K562 (cell line): ENCODE measurements around the gene SDR39U1. TPM values are rescaled to one million over a fixed set of nuclear protein-coding genes. Genes with fewer than 3 reads are reported as not detected.

Experiments used
- CC2D1A ChIP-seq: fragments of 450-650 bp; IDR thresholded peaks from 2 replicates; pipeline ENCODE4 v1.6.1; 2017; ENCODE audit warnings: mild to moderate bottlenecking
- CTBP1 ChIP-seq: fragments of 450-650 bp; IDR thresholded peaks from 2 replicates; pipeline ENCODE4 v1.6.1; 2016; ENCODE audit warnings: borderline replicate concordance
- GATA2 ChIP-seq: sonication (generic); formaldehyde crosslinking; IDR thresholded peaks from 2 replicates; pipeline ENCODE4 v1.4.0; 2020; ENCODE audit warnings: mild to moderate bottlenecking, missing genetic modification reagents
- MAZ ChIP-seq, 2 experiments: fragments of 450-650 bp in 1 of 2; sonication (generic) in 1 of 2; formaldehyde crosslinking; IDR thresholded peaks in 1 of 2; conservative IDR thresholded peaks in 1 of 2; 2 replicates each; pipeline versions ENCODE4 v1.4.0 to v1.5.0; 2020; ENCODE audit warnings: mild to moderate bottlenecking in 1 of 2, missing genetic modification reagents in 1 of 2
- MYNN ChIP-seq, 2 experiments: sonication (generic); formaldehyde crosslinking in 1 of 2; IDR thresholded peaks; 2 replicates each; pipeline versions ENCODE4 v1.5.0 to v1.6.1; 2016 to 2020; ENCODE audit warnings: antibody characterized with exemption in 1 of 2, missing genetic modification reagents in 1 of 2
- RAD21 ChIP-seq, 2 experiments: fragments of 250-450 bp in 1 of 2; fragments of 450-650 bp in 1 of 2; sonication (Bioruptor Pico) in 1 of 2; formaldehyde crosslinking in 1 of 2; IDR thresholded peaks in 1 of 2; conservative IDR thresholded peaks in 1 of 2; 2 replicates each; pipeline versions ENCODE4 v1.4.0 to v1.8.0; 2020 to 2022; ENCODE audit warnings: mild to moderate bottlenecking in 2 of 2, moderate library complexity in 1 of 2
- RBFOX2 ChIP-seq: fragments of 200-400 bp; formaldehyde crosslinking; IDR thresholded peaks from 2 replicates; pipeline ENCODE4 v1.6.1; 2017; ENCODE audit warnings: low read depth, mild to moderate bottlenecking, low read length, moderate library complexity
- RCOR1 ChIP-seq, 2 experiments: IDR thresholded peaks; 2 replicates each; pipeline ENCODE4 v1.6.1; 2012; ENCODE audit warnings: low read depth in 2 of 2, low read length in 2 of 2, borderline replicate concordance in 1 of 2, improper control_type of control experiment in 1 of 2
- REST ChIP-seq, 2 experiments: fragments of 450-650 bp; formaldehyde crosslinking in 1 of 2; IDR thresholded peaks; 2 replicates each; pipeline versions ENCODE4 v1.4.0 to v1.6.1; 2014 to 2020; ENCODE audit warnings: mild to moderate bottlenecking in 2 of 2, borderline replicate concordance in 1 of 2, low read depth in 1 of 2
- STAG1 ChIP-seq: sonication (generic); formaldehyde crosslinking; IDR thresholded peaks from 2 replicates; pipeline ENCODE4 v1.5.0; 2020; ENCODE audit warnings: missing genetic modification reagents, borderline replicate concordance
- TFAP4 ChIP-seq: sonication (generic); formaldehyde crosslinking; IDR thresholded peaks from 2 replicates; pipeline ENCODE4 v1.8.0; 2022; ENCODE audit warnings: missing genetic modification reagents, mild to moderate bottlenecking, moderate library complexity, borderline replicate concordance
- ZBTB26 ChIP-seq: fragments of 450-650 bp; formaldehyde crosslinking; IDR thresholded peaks from 2 replicates; pipeline ENCODE4 v1.4.0; 2022; ENCODE audit warnings: missing genetic modification characterization
- polyA plus RNA-seq, 8 experiments: library from polyadenylated mRNA; depleted of rRNA in 4 of 8; stranded (reverse) in 5 of 8; unstranded in 3 of 8; fragments of >200 nt; fragmentation: Nextera tagmentation in 2 of 8; fragmentation: Illumina TruSeq in 1 of 8; extraction: Ambion mirVana in 2 of 8; extraction: Trizol in 1 of 8; gene quantifications; 2 replicates each; pipeline versions ENCODE4 v1.2.1 to v1.2.3, GENCODE V29; 2011 to 2014; ENCODE audit warnings: inconsistent platforms in 1 of 8, missing spikeins in 1 of 8
- total RNA-seq, 7 experiments: library from RNA; depleted of rRNA in 6 of 7; stranded (reverse); fragments of >200 nt in 6 of 7; fragmentation: Illumina TruSeq in 2 of 7; extraction: Trizol in 2 of 7; gene quantifications; 2 replicates each; pipeline versions ENCODE4 v1.2.1 to v1.2.3, GENCODE V29; 2011 to 2021; ENCODE audit warnings: low replicate concordance in 1 of 7

Gene SDR39U1
- total and polyA plus RNA-seq, 9 of the 15 experiments (the other 6 are each of a cell fraction or from before 2014, with no cell fraction given) = 10.4 to 56.1 (median 19.8) TPM

GRCh38 chr14:24431569-24432258, 10.9 kb downstream of the SDR39U1 start (continued):
- peak; percentile 80 for TF ChIP-seq REST (IDR thresholded peaks at IDR 0.05; ENCODE audit: borderline replicate concordance)
- no peak for TF ChIP-seq REST (CRISPR knock-in tag; IDR thresholded peaks at IDR 0.05; ENCODE audit: low read depth)
- peak; percentile 66; the same call in 1 of the 2 replicates for TF ChIP-seq STAG1 (CRISPR knock-in tag)
- peak; percentile 59; the same call in 1 of the 2 replicates for TF ChIP-seq CC2D1A
- TF ChIP-seq RBFOX2 = 0 out of 2 replicates have a peak, but pooled peaks have one; percentile 8
- TF ChIP-seq RAD21 (CRISPR knock-in tag; conservative IDR thresholded peaks at IDR 0.05 in 1 of 2, IDR thresholded peaks at IDR 0.05 in 1 of 2) = peak; percentile 74 to 90
- peak; percentile 19; the same call in 1 of the 2 replicates for TF ChIP-seq TFAP4 (CRISPR knock-in tag)
- TF ChIP-seq MAZ (CRISPR knock-in tag; conservative IDR thresholded peaks at IDR 0.05 in 1 of 2, IDR thresholded peaks at IDR 0.05 in 1 of 2) = peak in 1 of 2 experiments; percentile 64; a peak in 2 of 4 replicates
- TF ChIP-seq RCOR1 (IDR thresholded peaks at IDR 0.05; ENCODE audit: borderline replicate concordance in 1 of 2, low read depth in 2 of 2, low read length in 2 of 2) = 0 out of 4 replicates have a peak, but pooled peaks of 1 of the 2 experiments have one; percentile 23
- TF ChIP-seq ZBTB26 = peak; percentile 76; the same call in 1 of the 2 replicates
- peak; percentile 46; the same call in 1 of the 2 replicates for TF ChIP-seq MYNN (IDR thresholded peaks at IDR 0.05)
- TF ChIP-seq MYNN (CRISPR knock-in tag; IDR thresholded peaks at IDR 0.05) = no peak
- peak; percentile 28; the same call in 1 of the 2 replicates for TF ChIP-seq CTBP1
- 0 out of 2 replicates have a peak, but pooled peaks have one; percentile 20 for TF ChIP-seq GATA2 (CRISPR knock-in tag)
